GM12878 (cell line): ENCODE measurements around the gene TRIM71. TPM values are rescaled to one million over a fixed set of nuclear protein-coding genes. Genes with fewer than 3 reads are reported as not detected.

Experiments used
- ATAC-seq: fragments of 200-7000 bp; cut with Tn5 transposase; 3 replicates; pipeline ENCODE4 v1.9.1; 2020; ENCODE audit warnings: mild to moderate bottlenecking, moderate library complexity
- BruUV-seq: library from RNA; stranded (reverse); fragments of 400-500 nt; replicated peaks from 2 replicates; lab custom pipeline; 2021; lab: Mats Ljungman, UMichigan
- CTCF ChIA-PET: fragments of 300-600 bp; sonication (Branson Sonifier 250); formaldehyde crosslinking; extraction: SDS; loops from one replicate; lab custom pipeline; 2021; ENCODE audit warnings: inconsistent platforms; lab: Yijun Ruan, JAX
- POLR2A ChIA-PET: fragments of 350-600 bp; formaldehyde crosslinking; extraction: SDS; loops from one replicate; lab custom pipeline; 2021; ENCODE audit warnings: inconsistent platforms; lab: Charles Lee
- RAD21 ChIA-PET: fragments of 300-600 bp; sonication (Branson Sonifier 250); formaldehyde crosslinking; loops from one replicate; lab custom pipeline; 2023; ENCODE audit warnings: antibody characterized with exemption; ENCODE audit not compliant: unreplicated experiment; lab: Charles Lee
- SMC1A ChIA-PET: fragments of 300-600 bp; sonication (Branson Sonifier 250); formaldehyde crosslinking; loops from one replicate; lab custom pipeline; 2023; ENCODE audit not compliant: unreplicated experiment, uncharacterized antibody; lab: Charles Lee
- DNase-seq: peaks from one replicate; pipeline ENCODE4 v3.0.0-alpha.2; 2011; ENCODE audit warnings: low read depth, low spot score
- FAIRE-seq: peaks from 3 replicates; lab custom pipeline; 2011; peaks lifted over from hg19 to GRCh38; lab: Jason Lieb, UNC
- H2AFZ ChIP-seq: 2 replicates; pipeline ENCODE4 v1.6.0; 2011; ENCODE audit warnings: low read depth, low read length, control low read depth; ENCODE audit not compliant: control insufficient read depth
- H3K27ac ChIP-seq: 2 replicates; pipeline ENCODE4 v1.5.1; 2011; ENCODE audit warnings: control low read depth; ENCODE audit not compliant: control insufficient read depth, insufficient read depth
- H3K27me3 ChIP-seq, 2 experiments: replicated peaks in 1 of 2; 2 replicates each; pipeline versions ENCODE4 v1.6.0 to v1.6.1; 2011; ENCODE audit warnings: low read length in 1 of 2; ENCODE audit not compliant: control insufficient read depth in 2 of 2, insufficient read depth in 2 of 2
- H3K36me3 ChIP-seq, 2 experiments: 2 replicates each; pipeline ENCODE4 v1.5.1; 2011; ENCODE audit warnings: low read length in 1 of 2; ENCODE audit not compliant: control insufficient read depth in 2 of 2, insufficient read depth in 2 of 2
- H3K4me1 ChIP-seq: 2 replicates; pipeline ENCODE4 v1.6.1; 2011; ENCODE audit warnings: mild to moderate bottlenecking, low read length, moderate library complexity, mixed read lengths; ENCODE audit not compliant: control insufficient read depth, insufficient read depth
- H3K4me2 ChIP-seq: 2 replicates; pipeline ENCODE4 v1.6.0; 2011; ENCODE audit warnings: control low read depth; ENCODE audit not compliant: control insufficient read depth, insufficient read depth
- H3K4me3 ChIP-seq: fragments of 200-600 bp; sonication (generic); 2 replicates; pipeline ENCODE4 v1.5.1; 2016
- H3K79me2 ChIP-seq: 2 replicates; pipeline ENCODE4 v1.6.0; 2011; ENCODE audit warnings: low read length; ENCODE audit not compliant: control insufficient read depth, insufficient read depth
- H3K9ac ChIP-seq: 2 replicates; pipeline ENCODE4 v1.8.0; 2011; ENCODE audit warnings: low read length, control low read depth, mixed read lengths; ENCODE audit not compliant: control insufficient read depth, insufficient read depth
- H3K9me3 ChIP-seq: replicated peaks from 3 replicates; pipeline ENCODE4 v1.5.1; 2011; ENCODE audit warnings: mild to moderate bottlenecking, low read length; ENCODE audit not compliant: control insufficient read depth, insufficient read depth
- H4K20me1 ChIP-seq: 2 replicates; pipeline ENCODE4 v1.6.0; 2011; ENCODE audit not compliant: control insufficient read depth, insufficient read depth
- BHLHE40 ChIP-seq, 2 experiments: fragments of 450-650 bp in 1 of 2; IDR thresholded peaks; 2 replicates each; pipeline ENCODE4 v1.6.1; 2011 to 2017; ENCODE audit warnings: low read depth in 2 of 2, borderline replicate concordance in 1 of 2, improper control_type of control experiment in 1 of 2, low read length in 1 of 2, mild to moderate bottlenecking in 1 of 2
- CEBPZ ChIP-seq: fragments of 150-350 bp; IDR thresholded peaks from 2 replicates; pipeline ENCODE4 v1.6.1; 2016; ENCODE audit warnings: low read depth, low read length
- DPF2 ChIP-seq: fragments of 450-650 bp; IDR thresholded peaks from 2 replicates; pipeline ENCODE4 v1.6.1; 2017; ENCODE audit warnings: mild to moderate bottlenecking
- E4F1 ChIP-seq: fragments of 450-650 bp; IDR thresholded peaks from 2 replicates; pipeline ENCODE4 v1.6.1; 2018; ENCODE audit warnings: borderline replicate concordance, mild to moderate bottlenecking; ENCODE audit not compliant: partially characterized antibody
- EZH2 ChIP-seq: IDR thresholded peaks from 2 replicates; pipeline ENCODE4 v1.6.1; 2012; ENCODE audit warnings: low read depth, mild to moderate bottlenecking, control low read depth, inconsistent platforms, low read length, borderline replicate concordance; ENCODE audit not compliant: control insufficient read depth
- GATAD2B ChIP-seq: fragments of 450-650 bp; conservative IDR thresholded peaks from 2 replicates; pipeline ENCODE4 v1.6.1; 2017; ENCODE audit warnings: low read depth, mild to moderate bottlenecking, moderate library complexity
- HDAC2 ChIP-seq: fragments of 200-600 bp; sonication (generic); IDR thresholded peaks from 2 replicates; pipeline ENCODE4 v1.6.1; 2017
- IKZF1 ChIP-seq: fragments of 450-650 bp; conservative IDR thresholded peaks from 2 replicates; pipeline ENCODE4 v1.6.1; 2017; ENCODE audit warnings: antibody characterized with exemption, mild to moderate bottlenecking
- IKZF2 ChIP-seq, 2 experiments: fragments of 450-650 bp; IDR thresholded peaks; 2 replicates each; pipeline ENCODE4 v1.6.1; 2017; ENCODE audit warnings: mild to moderate bottlenecking in 2 of 2, moderate library complexity in 2 of 2
- NFXL1 ChIP-seq: fragments of 450-650 bp; IDR thresholded peaks from 2 replicates; pipeline ENCODE4 v1.6.1; 2017; ENCODE audit warnings: antibody characterized with exemption, mild to moderate bottlenecking, borderline replicate concordance
- SUPT20H ChIP-seq: IDR thresholded peaks from 2 replicates; pipeline ENCODE4 v1.6.1; 2011; ENCODE audit warnings: low read depth, mild to moderate bottlenecking, low read length, moderate library complexity, borderline replicate concordance; ENCODE audit not compliant: control insufficient read depth
- ZBED1 ChIP-seq: IDR thresholded peaks from 2 replicates; pipeline ENCODE4 v1.6.1; 2016; ENCODE audit warnings: borderline replicate concordance
- WGBS: methylation state at CpG from one replicate; pipeline ENCODE4 v1.1.6; 2016; ENCODE audit warnings: low lambda C conversion rate; ENCODE audit not compliant: insufficient replicate concordance, insufficient coverage; ENCODE audit errors: missing lambda C conversion rate; 5-methylcytosine and 5-hydroxymethylcytosine counted together
- in situ Hi-C: fragments of 300-500 bp; cut with MboI; formaldehyde crosslinking; loops from 9 replicates; pipeline ENCODE4 v1.14.3; 2018; ENCODE audit warnings: mixed read lengths
- intact Hi-C: fragments of 100-400 bp; cut with micrococcal nuclease; formaldehyde crosslinking; loops from one replicate; pipeline ENCODE4 v1.14.2; 2022; ENCODE audit not compliant: unreplicated experiment
- polyA plus RNA-seq, 11 experiments: library from polyadenylated mRNA; depleted of rRNA in 4 of 11; unstranded in 6 of 11; stranded (reverse) in 5 of 11; fragments of >200 nt; fragmentation: Nextera tagmentation in 4 of 11; fragmentation: Illumina TruSeq in 1 of 11; extraction: Ambion mirVana in 4 of 11; extraction: Trizol in 1 of 11; gene quantifications; 1 replicate in 1 of 11; 2 replicates in 10 of 11; pipeline versions ENCODE4 v1.2.1 to v1.2.3, GENCODE V29; 2011 to 2016; ENCODE audit warnings: inconsistent platforms in 2 of 11, missing spikeins in 2 of 11, low read depth in 1 of 11
- total RNA-seq, 4 experiments: library from RNA; depleted of rRNA in 3 of 4; stranded (reverse); fragments of >200 nt in 3 of 4; fragmentation: Illumina TruSeq in 1 of 4; extraction: Trizol in 1 of 4; gene quantifications; 2 replicates each; pipeline versions ENCODE4 v1.2.1 to v1.2.3, GENCODE V29; 2013 to 2021

Gene TRIM71
- total and polyA plus RNA-seq, 10 of the 15 experiments (the other 5 are each of a cell fraction or from before 2014, with no cell fraction given) = 0.02 to 1.8 (median 0.16) TPM

- Histone ChIP-seq H3K79me2 (no peaks in the 10 kb centered on the region), H3K4me3 (no peak overlapping the region), H3K27me3 (no peaks in the 10 kb centered on the region; a peak in 1 of 4 replicates), H3K4me1 (no peaks in the 10 kb centered on the region), H2AFZ (no peak overlapping the region), H4K20me1 (no peaks in the 10 kb centered on the region), H3K9me3 (no peaks in the 10 kb centered on the region), H3K9ac (no peak overlapping the region), H3K4me2 (no peak overlapping the region), H3K36me3 (no peaks in the 10 kb centered on the region), H3K27ac (no peak overlapping the region)
- ChIA-PET RAD21 (no interaction called here), CTCF (interaction anchor here (1.7 kb wide), 1 partner anchor 14 kb away, joined by 10 read pairs; no protein-coding TSS in a partner anchor), POLR2A (no interaction called here), SMC1A (interaction anchor here (6.9 kb wide), 1 partner anchor 15 kb away, joined by 44 read pairs; no protein-coding TSS in a partner anchor)
- in situ Hi-C loops (no loop called here), intact Hi-C loops (no loop called here)
- ATAC-seq (no peak), DNase-seq (no peak), FAIRE-seq (no peak)
- BruUV-seq = no TSS peak
- no peak for TF ChIP-seq IKZF1
- no peak for TF ChIP-seq DPF2
- no peak for TF ChIP-seq SUPT20H
- TF ChIP-seq BHLHE40 (IDR thresholded peaks at IDR 0.05; ENCODE audit: borderline replicate concordance in 1 of 2, low read depth in 2 of 2, low read length in 1 of 2) = no peak
- no peak for TF ChIP-seq ZBED1
- no peak for TF ChIP-seq GATAD2B
- no peak for TF ChIP-seq HDAC2
- no peak for TF ChIP-seq E4F1
- no peak for TF ChIP-seq EZH2
- no peak for TF ChIP-seq NFXL1
- TF ChIP-seq CEBPZ = no peak
- TF ChIP-seq IKZF2 (IDR thresholded peaks at IDR 0.05) = no peak
- WGBS = 43% methylated on average over 7 of the region's 7 CpGs
Measured at GRCh38 chr3:32868719-32869512, 51.1 kb downstream of the TRIM71 start.
